HG03520 (cell line): ENCODE measurements around the gene RANBP1.

Experiments used
- ATAC-seq: cut with Tn5 transposase; IDR thresholded peaks from one replicate; pipeline ENCODE4 v1.9.1; 2021; ENCODE audit warnings: mild to moderate bottlenecking, moderate library complexity; ENCODE audit not compliant: unreplicated experiment

Gene RANBP1

GRCh38 chr22:20106849-20107237, 9.1 kb upstream of the RANBP1 start:
- ATAC-seq = no peak

- ATAC-seq = no peak
Observed at GRCh38 chr22:20107471-20107901, 8.4 kb upstream of the RANBP1 start.

- ATAC-seq = no peak
Observed at GRCh38 chr22:20107951-20108756, 7.8 kb upstream of the RANBP1 start.

- ATAC-seq = no peak
Observed at GRCh38 chr22:20108757-20109230, 7.1 kb upstream of the RANBP1 start.

- no peak for ATAC-seq
Observed at GRCh38 chr22:20109411-20110358, 6.2 kb upstream of the RANBP1 start.

GRCh38 chr22:20110359-20110985, 5.4 kb upstream of the RANBP1 start:
- no peak for ATAC-seq

GRCh38 chr22:20111045-20111688, 4.7 kb upstream of the RANBP1 start:
- ATAC-seq = no peak

GRCh38 chr22:20111689-20112622, 3.9 kb upstream of the RANBP1 start:
- ATAC-seq = no peak

- no peak for ATAC-seq
Observed at GRCh38 chr22:20112623-20113511, 3.0 kb upstream of the RANBP1 start.

GRCh38 chr22:20113551-20114310, 2.2 kb upstream of the RANBP1 start:
- ATAC-seq = no peak

GRCh38 chr22:20114506-20115475, 1.1 kb upstream of the RANBP1 start:
- no peak for ATAC-seq

GRCh38 chr22:20116376-20116950, 559 bp downstream of the RANBP1 start:
- ATAC-seq = no peak

- peak; percentile 63 for ATAC-seq
Observed at GRCh38 chr22:20116951-20117632, 1.2 kb downstream of the RANBP1 start, which contains the start of gene TRMT2A. TRMT2A (minus strand) TSS chr22:20117226; CDS start chr22:20116906, 320 bp downstream.

- ATAC-seq = no peak
Observed at GRCh38 chr22:20117633-20118299, 1.9 kb downstream of the RANBP1 start.
